NCI-H2029 (cell line): ENCODE results near the gene OR10W1.

Experiments
- DNase-seq: peaks from one replicate; lab custom pipeline; 2025; lab: John Stamatoyannopoulos, UW

Gene OR10W1

GRCh38 chr11:58268142-58268541 lies at the start of gene OR10W1:
OR10W1 (minus strand) TSS chr11:58268260; CDS start chr11:58267858, 402 bp downstream.
- no peak for DNase-seq

GRCh38 chr11:58316142-58316541 lies 48.1 kb upstream of the OR10W1 start:
- DNase-seq = no peak

GRCh38 chr11:58301576-58301975 lies 33.5 kb upstream of the OR10W1 start:
- no peak for DNase-seq

- DNase-seq = no peak
Measured at GRCh38 chr11:58292017-58292416, 24.0 kb upstream of the OR10W1 start.

- DNase-seq = no peak
Measured at GRCh38 chr11:58289266-58289665, 21.2 kb upstream of the OR10W1 start.

GRCh38 chr11:58286249-58286648 lies 18.2 kb upstream of the OR10W1 start:
- DNase-seq = peak; percentile 11

- no peak for DNase-seq
Measured at GRCh38 chr11:58285483-58286040, 17.5 kb upstream of the OR10W1 start.

GRCh38 chr11:58276151-58276550 lies 8.1 kb upstream of the OR10W1 start:
- no peak for DNase-seq

- DNase-seq = no peak
Measured at GRCh38 chr11:58275002-58275401, 6.9 kb upstream of the OR10W1 start.

GRCh38 chr11:58259983-58260382 lies 8.1 kb downstream of the OR10W1 start:
- no peak for DNase-seq

- DNase-seq = no peak
Measured at GRCh38 chr11:58254936-58255335, 13.1 kb downstream of the OR10W1 start.

GRCh38 chr11:58243954-58244353 lies 24.1 kb downstream of the OR10W1 start:
- no peak for DNase-seq

- no peak for DNase-seq
Measured at GRCh38 chr11:58227956-58228615, 40.0 kb downstream of the OR10W1 start.

- DNase-seq = no peak
Measured at GRCh38 chr11:58222721-58223120, 45.3 kb downstream of the OR10W1 start.
